ENCODE measurements around the gene FAM216B. TPM values are rescaled to one million over a fixed set of nuclear protein-coding genes. Genes with fewer than 3 reads are reported as not detected.

FAM216B gene
- total and polyA plus RNA-seq, 9 of the 15 experiments (the other 6 are each of a cell fraction or from before 2014, with no cell fraction given): not detected

DNA sequence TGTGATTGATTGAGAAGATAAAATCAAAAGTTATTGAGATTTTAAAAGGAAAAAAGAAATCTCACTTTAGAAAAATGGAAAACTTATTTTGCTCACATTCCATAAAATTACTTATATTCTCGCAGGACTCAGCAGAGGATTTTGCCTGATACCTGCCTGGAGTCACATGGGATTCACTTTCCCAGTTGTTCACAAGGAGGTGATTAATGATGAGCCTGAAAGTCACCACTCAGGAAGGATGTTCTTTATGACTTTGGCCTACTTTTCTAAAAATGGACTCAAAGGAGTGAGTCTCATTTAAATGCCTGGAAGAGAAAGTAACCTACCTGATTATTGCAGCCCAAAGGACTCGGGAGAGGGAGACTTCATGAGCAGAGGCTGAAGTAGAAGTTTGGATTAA is 34.5 kb upstream of the FAM216B start:
- Histone ChIP-seq H4K20me1 (replicated peaks; ENCODE audit: control insufficient read depth, insufficient read depth, low read length) (no peaks in the 10 kb centered on the region), H3K27me3 (ENCODE audit: control insufficient read depth in 2 of 2, insufficient read depth in 2 of 2, low read length in 2 of 2) (no peaks in the 10 kb centered on the region), H3K9me3 (replicated peaks; ENCODE audit: control insufficient read depth, insufficient read depth, low read depth, low read length) (no peaks in the 10 kb centered on the region), H3K79me2 (ENCODE audit: control insufficient read depth, insufficient read depth, low read length) (no peaks in the 10 kb centered on the region), H3K9ac (ENCODE audit: insufficient read depth in 1 of 2, low read depth in 2 of 2, low read length in 2 of 2) (no peak overlapping the region), H3K4me1 (replicated peaks in 1 of 2; ENCODE audit: control insufficient read depth in 2 of 2, insufficient read depth in 2 of 2, low read length in 2 of 2) (no peaks in the 10 kb centered on the region), H3K36me3 (ENCODE audit: control insufficient read depth, insufficient read depth, low read length) (no peaks in the 10 kb centered on the region), H3K4me2 (ENCODE audit: insufficient read depth, low read length) (no peak overlapping the region), H2AFZ (ENCODE audit: low read depth, low read length) (no peak overlapping the region), H3K4me3 (no peak overlapping the region), H3K27ac (ENCODE audit: extremely low read depth, low read depth, low read length) (no peak overlapping the region), H3K9me1 (ENCODE audit: control insufficient read depth, insufficient read depth, low read length) (no peaks in the 10 kb centered on the region)
- POLR2A ChIA-PET: no interaction called here
- intact Hi-C loops (cut with micrococcal nuclease): no loop called here
- WGBS (ENCODE audit: insufficient coverage, low coverage, missing lambda C conversion rate): 0% methylated on average over 2 of the region's 2 CpGs
- DNase-seq (ENCODE audit: extremely low read depth in 1 of 4, low spot score in 3 of 4) (no peak), ATAC-seq (no peak), FAIRE-seq (no peak)
- CTCF ChIA-PET (ENCODE audit: low intra/inter-chr PET ratio): no interaction called here
- BruUV-seq (replicated peaks): no TSS peak
- in situ Hi-C loops (cut with MboI): no loop called here
- TF ChIP-seq MAFG (tag; conservative IDR thresholded peaks at IDR 0.05): no peak
- no peak for TF ChIP-seq ZC3H8 (IDR thresholded peaks at IDR 0.05)
- TF ChIP-seq, protein P1, sequence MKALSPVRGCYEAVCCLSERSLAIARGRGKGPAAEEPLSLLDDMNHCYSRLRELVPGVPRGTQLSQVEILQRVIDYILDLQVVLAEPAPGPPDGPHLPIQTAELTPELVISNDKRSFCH (CRISPR knock-in tag; IDR thresholded peaks at IDR 0.05): no peak
- TF ChIP-seq, protein P1 (tag; IDR thresholded peaks at IDR 0.05): no peak
- no peak for TF ChIP-seq E2F3 (CRISPR knock-in tag; IDR thresholded peaks at IDR 0.05)
- TF ChIP-seq HEY1 (CRISPR knock-in tag; IDR thresholded peaks at IDR 0.05; ENCODE audit: borderline replicate concordance): no peak
- TF ChIP-seq, protein P2, sequence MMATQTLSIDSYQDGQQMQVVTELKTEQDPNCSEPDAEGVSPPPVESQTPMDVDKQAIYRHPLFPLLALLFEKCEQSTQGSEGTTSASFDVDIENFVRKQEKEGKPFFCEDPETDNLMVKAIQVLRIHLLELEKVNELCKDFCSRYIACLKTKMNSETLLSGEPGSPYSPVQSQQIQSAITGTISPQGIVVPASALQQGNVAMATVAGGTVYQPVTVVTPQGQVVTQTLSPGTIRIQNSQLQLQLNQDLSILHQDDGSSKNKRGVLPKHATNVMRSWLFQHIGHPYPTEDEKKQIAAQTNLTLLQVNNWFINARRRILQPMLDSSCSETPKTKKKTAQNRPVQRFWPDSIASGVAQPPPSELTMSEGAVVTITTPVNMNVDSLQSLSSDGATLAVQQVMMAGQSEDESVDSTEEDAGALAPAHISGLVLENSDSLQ (IDR thresholded peaks at IDR 0.05): no peak
- no peak for TF ChIP-seq STAG1 (CRISPR knock-in tag; IDR thresholded peaks at IDR 0.05; ENCODE audit: borderline replicate concordance)

All from K562 (cell line).